ENCODE measurements around the gene ST6GALNAC3. TPM values are rescaled to one million over a fixed set of nuclear protein-coding genes. Genes with fewer than 3 reads are reported as not detected.

ST6GALNAC3 gene
- total and polyA plus RNA-seq, 2 experiments from 2014 or later: 29.4 to 33.3 TPM

DNA sequence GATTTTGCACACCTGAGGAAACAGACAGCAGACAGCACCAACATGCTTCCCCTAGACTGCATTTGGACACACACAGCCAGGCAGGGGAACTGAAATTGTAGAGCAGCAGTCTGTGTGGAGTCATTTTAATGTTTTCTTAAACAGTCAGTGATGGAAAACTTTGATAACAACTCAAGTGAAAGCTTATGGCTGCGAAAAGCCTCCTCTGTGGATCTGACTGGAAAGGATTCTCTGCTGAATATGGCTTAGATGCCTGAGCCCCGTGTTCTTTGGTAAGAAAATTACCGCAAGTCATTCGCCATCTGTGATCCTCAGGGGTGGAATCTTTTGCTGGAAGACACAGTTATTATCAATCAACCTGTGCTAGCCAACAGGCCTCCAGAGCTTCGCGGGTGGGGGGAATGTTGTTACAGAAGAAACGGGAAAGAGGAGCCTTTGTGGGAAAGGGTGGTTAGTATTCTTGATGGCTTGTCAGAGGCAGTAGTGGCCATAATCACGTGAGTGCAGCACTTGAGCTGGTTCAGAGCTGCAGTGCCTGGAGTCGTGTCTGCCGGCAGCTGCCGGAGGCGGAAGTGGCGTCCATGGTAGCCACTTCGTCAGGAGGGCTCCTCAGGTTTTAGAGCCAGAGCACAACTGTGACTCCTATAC is 204.7 kb downstream of the ST6GALNAC3 start:
- H2AFZ ChIP-seq: peak overlapping the region; percentile 52
- peak overlapping the region; percentile 70 for H3K4me2 ChIP-seq

DNA sequence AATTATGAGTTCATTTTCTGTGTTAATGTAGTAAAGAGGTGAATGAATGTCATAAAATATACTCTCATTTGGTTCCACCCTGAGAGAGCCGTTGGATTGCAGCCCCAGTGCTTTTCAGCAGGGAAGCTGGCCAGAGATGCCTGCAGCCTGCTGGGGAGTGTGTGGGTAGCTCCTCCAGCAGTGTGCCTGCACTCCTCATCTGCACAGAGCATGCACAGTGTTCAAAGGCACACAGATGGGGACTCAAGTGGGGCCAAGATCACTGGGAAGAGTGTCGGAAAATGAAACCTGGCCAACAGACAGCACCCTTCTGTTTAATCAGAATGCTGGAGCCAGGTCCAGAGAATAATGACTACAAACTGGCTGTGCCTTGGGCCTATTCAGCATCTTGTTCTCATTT is 206.8 kb downstream of the ST6GALNAC3 start:
- H2AFZ ChIP-seq: no peak overlapping the region
- H3K4me3 ChIP-seq: no peak overlapping the region
- TF ChIP-seq, protein P1, sequence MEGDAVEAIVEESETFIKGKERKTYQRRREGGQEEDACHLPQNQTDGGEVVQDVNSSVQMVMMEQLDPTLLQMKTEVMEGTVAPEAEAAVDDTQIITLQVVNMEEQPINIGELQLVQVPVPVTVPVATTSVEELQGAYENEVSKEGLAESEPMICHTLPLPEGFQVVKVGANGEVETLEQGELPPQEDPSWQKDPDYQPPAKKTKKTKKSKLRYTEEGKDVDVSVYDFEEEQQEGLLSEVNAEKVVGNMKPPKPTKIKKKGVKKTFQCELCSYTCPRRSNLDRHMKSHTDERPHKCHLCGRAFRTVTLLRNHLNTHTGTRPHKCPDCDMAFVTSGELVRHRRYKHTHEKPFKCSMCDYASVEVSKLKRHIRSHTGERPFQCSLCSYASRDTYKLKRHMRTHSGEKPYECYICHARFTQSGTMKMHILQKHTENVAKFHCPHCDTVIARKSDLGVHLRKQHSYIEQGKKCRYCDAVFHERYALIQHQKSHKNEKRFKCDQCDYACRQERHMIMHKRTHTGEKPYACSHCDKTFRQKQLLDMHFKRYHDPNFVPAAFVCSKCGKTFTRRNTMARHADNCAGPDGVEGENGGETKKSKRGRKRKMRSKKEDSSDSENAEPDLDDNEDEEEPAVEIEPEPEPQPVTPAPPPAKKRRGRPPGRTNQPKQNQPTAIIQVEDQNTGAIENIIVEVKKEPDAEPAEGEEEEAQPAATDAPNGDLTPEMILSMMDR (IDR thresholded peaks at IDR 0.05; ENCODE audit: poor library complexity): no peak
- TF ChIP-seq EZH2 (IDR thresholded peaks at IDR 0.05; ENCODE audit: borderline replicate concordance): no peak
- no peak for TF ChIP-seq EZH2phosphoT487 (IDR thresholded peaks at IDR 0.05; ENCODE audit: low read depth, severe bottlenecking, unreplicated experiment)
- no peaks in the 10 kb centered on the region for H3K4me1 ChIP-seq (ENCODE audit: insufficient read depth)
- no peak for DNase-seq (ENCODE audit: low spot score)
- no peaks in the 10 kb centered on the region for H3K27me3 ChIP-seq
- H3K9me2 ChIP-seq (replicated peaks; ENCODE audit: insufficient read depth): no peaks in the 10 kb centered on the region
- H3K79me2 ChIP-seq: no peaks in the 10 kb centered on the region
- H3K36me3 ChIP-seq (replicated peaks; ENCODE audit: insufficient read depth, low read depth): no peaks in the 10 kb centered on the region
- no peak overlapping the region for H3K27ac ChIP-seq
- no peaks in the 10 kb centered on the region for H3K9me3 ChIP-seq (ENCODE audit: low read depth)
- no peak overlapping the region for H3K4me2 ChIP-seq
- H4K20me1 ChIP-seq (ENCODE audit: insufficient read depth, poor library complexity, severe bottlenecking): no peaks in the 10 kb centered on the region
- WGBS (ENCODE audit: low lambda C conversion rate, missing lambda C conversion rate): 78% methylated on average over 2 of the region's 2 CpGs

More for the DNA sequence above, 204.7 kb downstream of the ST6GALNAC3 start:
- peak overlapping the region; percentile 72 for H3K27ac ChIP-seq
- no peaks in the 10 kb centered on the region for H3K4me1 ChIP-seq (ENCODE audit: insufficient read depth)
- H3K27me3 ChIP-seq: no peaks in the 10 kb centered on the region
- TF ChIP-seq EZH2 (IDR thresholded peaks at IDR 0.05; ENCODE audit: borderline replicate concordance) (no peak), EZH2phosphoT487 (IDR thresholded peaks at IDR 0.05; ENCODE audit: low read depth, severe bottlenecking, unreplicated experiment) (no peak)
- TF ChIP-seq, protein P1 (IDR thresholded peaks at IDR 0.05; ENCODE audit: poor library complexity): no peak
- DNase-seq (ENCODE audit: low spot score): peak; percentile 10
- no peaks in the 10 kb centered on the region for H3K36me3 ChIP-seq (replicated peaks; ENCODE audit: insufficient read depth, low read depth)
- no peak overlapping the region for H3K4me3 ChIP-seq
- H4K20me1 ChIP-seq (ENCODE audit: insufficient read depth, poor library complexity, severe bottlenecking): no peaks in the 10 kb centered on the region
- WGBS (ENCODE audit: low lambda C conversion rate, missing lambda C conversion rate): 44% methylated on average over 14 of the region's 14 CpGs
- no peaks in the 10 kb centered on the region for H3K9me2 ChIP-seq (replicated peaks; ENCODE audit: insufficient read depth)
- H3K9me3 ChIP-seq (ENCODE audit: low read depth): no peaks in the 10 kb centered on the region
- H3K79me2 ChIP-seq: no peaks in the 10 kb centered on the region

DNA sequence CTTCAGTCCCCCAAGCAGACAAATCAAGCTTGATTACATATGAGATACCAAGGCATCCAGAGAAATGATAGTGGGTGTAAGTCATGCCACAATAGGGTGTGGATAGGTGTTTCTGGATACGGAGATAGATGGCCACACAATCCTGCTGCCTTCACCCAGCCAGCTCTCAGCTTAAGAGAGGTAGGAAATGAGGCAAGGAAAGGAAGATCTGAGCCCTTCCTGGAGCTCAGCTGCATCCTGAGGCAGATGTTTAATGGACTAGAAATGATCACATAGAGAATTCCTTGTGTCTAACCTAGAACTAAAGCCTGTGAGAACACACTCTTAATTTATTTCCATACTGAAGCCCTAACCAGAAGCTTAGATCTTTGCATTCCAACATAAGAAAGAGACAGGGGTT is 210.3 kb downstream of the ST6GALNAC3 start:
- 96% methylated on average over 1 of the region's 1 CpG for WGBS (ENCODE audit: low lambda C conversion rate, missing lambda C conversion rate)
- Histone ChIP-seq H3K27ac (no peak overlapping the region), H3K9me2 (replicated peaks; ENCODE audit: insufficient read depth) (no peaks in the 10 kb centered on the region), H3K4me3 (no peak overlapping the region), H3K4me1 (ENCODE audit: insufficient read depth) (no peaks in the 10 kb centered on the region), H3K27me3 (no peaks in the 10 kb centered on the region), H3K4me2 (no peak overlapping the region), H2AFZ (no peak overlapping the region), H4K20me1 (ENCODE audit: insufficient read depth, poor library complexity, severe bottlenecking) (no peaks in the 10 kb centered on the region), H3K36me3 (replicated peaks; ENCODE audit: insufficient read depth, low read depth) (no peaks in the 10 kb centered on the region), H3K79me2 (no peaks in the 10 kb centered on the region), H3K9me3 (ENCODE audit: low read depth) (no peaks in the 10 kb centered on the region)
- TF ChIP-seq EZH2phosphoT487 (IDR thresholded peaks at IDR 0.05; ENCODE audit: low read depth, severe bottlenecking, unreplicated experiment): no peak
- TF ChIP-seq, protein P1 (IDR thresholded peaks at IDR 0.05; ENCODE audit: poor library complexity): no peak
- DNase-seq (ENCODE audit: low spot score): no peak

Data from hepatocyte (in vitro differentiated cells).